Activated CD8-positive, alpha-beta T cell treated with anti-CD3 and anti-CD28 coated beads for 36 hours (primary cell): ENCODE measurements around the gene NFATC2IP. TPM values are rescaled to one million over a fixed set of nuclear protein-coding genes. Genes with fewer than 3 reads are reported as not detected.

Source experiments
- ATAC-seq: fragments of 200-7000 bp; cut with Tn5 transposase; one replicate; pipeline ENCODE4 v1.10.0; 2021; ENCODE audit warnings: mild to moderate bottlenecking, moderate library complexity
- CTCF ChIA-PET: fragments of 350-600 bp; sonication (Branson Sonifier 250); formaldehyde crosslinking; loops from one replicate; lab custom pipeline; 2021; ENCODE audit warnings: antibody characterized with exemption; lab: Charles Lee
- POLR2A ChIA-PET: fragments of 350-600 bp; sonication (Branson Sonifier 250); formaldehyde crosslinking; loops from one replicate; lab custom pipeline; 2021; ENCODE audit warnings: antibody characterized with exemption; lab: Charles Lee
- DNase-seq: peaks from one replicate; pipeline ENCODE4 v3.0.0-alpha.2; 2020
- H3K27ac Mint-ChIP-seq: one replicate; pipeline ENCODE4 v1.8.0; 2021; ENCODE audit warnings: mild to moderate bottlenecking, mixed read lengths
- H3K27me3 Mint-ChIP-seq: one replicate; pipeline ENCODE4 v1.8.0; 2021; ENCODE audit warnings: mixed read lengths
- H3K36me3 Mint-ChIP-seq: one replicate; pipeline ENCODE4 v1.8.0; 2021; ENCODE audit warnings: low read depth, mixed read lengths
- H3K4me1 Mint-ChIP-seq: one replicate; pipeline ENCODE4 v1.8.0; 2021; ENCODE audit warnings: low read depth, mixed read lengths
- H3K4me3 Mint-ChIP-seq: one replicate; pipeline ENCODE4 v1.8.0; 2021; ENCODE audit warnings: mild to moderate bottlenecking, moderate library complexity, mixed read lengths
- H3K9me3 Mint-ChIP-seq: one replicate; pipeline ENCODE4 v1.8.0; 2021; ENCODE audit warnings: mixed read lengths
- intact Hi-C: fragments of 100-400 bp; cut with micrococcal nuclease; formaldehyde crosslinking; loops from one replicate; pipeline ENCODE4 v1.10.0; 2022
- total RNA-seq, 2 experiments: library from RNA; stranded (reverse); gene quantifications; one replicate each; pipeline ENCODE4 v1.2.3, GENCODE V29; 2021
- TF ChIP-seq, protein P1 (sequence below): fragments of 200-600 bp; IDR thresholded peaks from one replicate; pipeline ENCODE4 v1.8.0; 2022; ENCODE audit warnings: antibody characterized with exemption, mild to moderate bottlenecking

NFATC2IP gene
- total RNA-seq, 2 experiments from 2014 or later = 63.8 to 71.8 TPM

DNA sequence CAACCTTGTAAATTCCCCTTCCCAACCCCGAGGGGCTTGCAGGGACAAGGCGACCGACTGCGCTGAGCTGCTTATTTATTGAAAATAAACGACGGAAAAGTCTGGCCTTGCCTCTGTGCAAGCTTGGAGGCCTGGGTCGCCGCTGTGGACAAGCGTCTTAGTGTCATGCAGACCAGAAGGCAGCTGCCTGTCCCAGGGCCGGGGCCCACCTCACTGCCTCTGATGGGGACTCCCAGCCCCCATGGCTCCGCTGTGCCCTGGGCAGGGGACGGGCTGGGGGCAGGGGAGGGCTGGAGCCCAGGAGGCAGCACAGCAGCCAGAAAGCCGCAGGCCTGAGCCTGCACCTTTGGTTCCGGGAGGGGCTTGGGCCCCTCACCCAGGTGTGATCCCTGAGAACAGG, 46.4 kb upstream of the NFATC2IP start:
- Mint-ChIP-seq H3K27me3 (no peaks in the 10 kb centered on the region), H3K9me3 (no peaks in the 10 kb centered on the region), H3K4me1 (peaks cover 4% of the 10 kb centered on the region), H3K36me3 (no peaks in the 10 kb centered on the region), H3K27ac (no peak overlapping the region), H3K4me3 (no peak overlapping the region)
- CTCF ChIA-PET = no interaction called here
- TF ChIP-seq, protein P1, sequence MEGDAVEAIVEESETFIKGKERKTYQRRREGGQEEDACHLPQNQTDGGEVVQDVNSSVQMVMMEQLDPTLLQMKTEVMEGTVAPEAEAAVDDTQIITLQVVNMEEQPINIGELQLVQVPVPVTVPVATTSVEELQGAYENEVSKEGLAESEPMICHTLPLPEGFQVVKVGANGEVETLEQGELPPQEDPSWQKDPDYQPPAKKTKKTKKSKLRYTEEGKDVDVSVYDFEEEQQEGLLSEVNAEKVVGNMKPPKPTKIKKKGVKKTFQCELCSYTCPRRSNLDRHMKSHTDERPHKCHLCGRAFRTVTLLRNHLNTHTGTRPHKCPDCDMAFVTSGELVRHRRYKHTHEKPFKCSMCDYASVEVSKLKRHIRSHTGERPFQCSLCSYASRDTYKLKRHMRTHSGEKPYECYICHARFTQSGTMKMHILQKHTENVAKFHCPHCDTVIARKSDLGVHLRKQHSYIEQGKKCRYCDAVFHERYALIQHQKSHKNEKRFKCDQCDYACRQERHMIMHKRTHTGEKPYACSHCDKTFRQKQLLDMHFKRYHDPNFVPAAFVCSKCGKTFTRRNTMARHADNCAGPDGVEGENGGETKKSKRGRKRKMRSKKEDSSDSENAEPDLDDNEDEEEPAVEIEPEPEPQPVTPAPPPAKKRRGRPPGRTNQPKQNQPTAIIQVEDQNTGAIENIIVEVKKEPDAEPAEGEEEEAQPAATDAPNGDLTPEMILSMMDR = no peak
- no peak for DNase-seq
- POLR2A ChIA-PET = no interaction called here
- no peak for ATAC-seq
- intact Hi-C loops = no loop called here

DNA sequence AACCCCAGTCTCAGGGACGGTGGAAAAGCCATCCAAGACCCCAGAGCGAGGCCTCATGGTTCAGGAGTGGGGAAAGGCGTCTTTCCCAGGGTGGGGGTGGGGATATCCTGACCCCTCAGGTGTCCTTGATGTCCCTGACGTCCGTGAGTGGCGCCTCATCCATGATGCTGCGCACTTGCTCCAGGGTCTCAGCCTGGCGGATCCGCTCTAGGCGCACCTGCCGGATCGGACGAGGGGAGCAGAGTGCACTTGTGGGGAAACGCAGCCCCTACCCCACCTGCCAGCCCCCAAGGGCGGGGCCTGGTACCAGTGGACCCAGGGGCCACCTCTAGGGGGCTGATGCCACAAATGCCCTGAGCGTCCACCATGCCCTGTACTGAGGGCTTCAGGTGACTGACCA, 45.9 kb upstream of the NFATC2IP start:
- DNase-seq = no peak

DNA sequence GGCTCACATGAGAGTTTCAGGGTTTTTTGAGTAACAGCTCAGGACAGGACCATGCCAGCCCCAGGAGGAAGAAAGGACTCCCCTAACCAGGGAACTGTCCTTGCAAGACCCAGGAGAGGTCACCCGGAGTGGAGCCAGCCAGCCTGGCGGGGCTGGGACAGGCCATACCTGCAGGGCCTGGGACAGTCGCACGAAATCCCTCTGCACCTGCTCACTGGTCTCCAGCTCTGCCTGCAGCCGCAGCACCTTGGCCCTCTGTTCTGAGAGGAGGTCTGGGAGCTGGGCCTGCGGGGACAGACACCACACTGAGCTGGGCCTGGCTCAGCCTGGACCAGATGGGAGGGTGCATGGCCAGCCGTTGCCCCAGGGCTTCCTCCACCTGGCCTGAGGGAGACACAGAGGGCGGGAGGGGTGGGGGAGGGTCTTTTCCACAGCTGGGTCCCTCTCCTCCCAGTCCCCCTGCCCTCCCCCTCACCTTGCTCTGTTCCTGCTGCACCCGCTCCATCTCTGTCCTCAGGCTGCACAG, 45.4 kb upstream of the NFATC2IP start:
- DNase-seq = no peak
- TF ChIP-seq, protein P1 = no peak
- ATAC-seq = no peak
- H3K27me3 Mint-ChIP-seq = no peaks in the 10 kb centered on the region
- H3K4me3 Mint-ChIP-seq = no peak overlapping the region
- peaks cover 4% of the 10 kb centered on the region for H3K36me3 Mint-ChIP-seq
- POLR2A ChIA-PET = interaction anchor here (1.7 kb wide), 1 partner anchor 11 kb away, joined by 5 read pairs; no protein-coding TSS in a partner anchor
- no peak overlapping the region for H3K27ac Mint-ChIP-seq
- H3K4me1 Mint-ChIP-seq = peaks cover 4% of the 10 kb centered on the region
- H3K9me3 Mint-ChIP-seq = no peaks in the 10 kb centered on the region
- CTCF ChIA-PET = no interaction called here
- intact Hi-C loops = no loop called here

More for the DNA sequence above, 45.9 kb upstream of the NFATC2IP start:
- no peaks in the 10 kb centered on the region for H3K9me3 Mint-ChIP-seq
- H3K4me1 Mint-ChIP-seq = peaks cover 4% of the 10 kb centered on the region
- H3K36me3 Mint-ChIP-seq = no peaks in the 10 kb centered on the region
- H3K27ac Mint-ChIP-seq = no peak overlapping the region
- no peak overlapping the region for H3K4me3 Mint-ChIP-seq
- intact Hi-C loops = no loop called here
- no peaks in the 10 kb centered on the region for H3K27me3 Mint-ChIP-seq
- ChIA-PET CTCF (no interaction called here), POLR2A (no interaction called here)
- no peak for ATAC-seq
- TF ChIP-seq, protein P1 = no peak

DNA sequence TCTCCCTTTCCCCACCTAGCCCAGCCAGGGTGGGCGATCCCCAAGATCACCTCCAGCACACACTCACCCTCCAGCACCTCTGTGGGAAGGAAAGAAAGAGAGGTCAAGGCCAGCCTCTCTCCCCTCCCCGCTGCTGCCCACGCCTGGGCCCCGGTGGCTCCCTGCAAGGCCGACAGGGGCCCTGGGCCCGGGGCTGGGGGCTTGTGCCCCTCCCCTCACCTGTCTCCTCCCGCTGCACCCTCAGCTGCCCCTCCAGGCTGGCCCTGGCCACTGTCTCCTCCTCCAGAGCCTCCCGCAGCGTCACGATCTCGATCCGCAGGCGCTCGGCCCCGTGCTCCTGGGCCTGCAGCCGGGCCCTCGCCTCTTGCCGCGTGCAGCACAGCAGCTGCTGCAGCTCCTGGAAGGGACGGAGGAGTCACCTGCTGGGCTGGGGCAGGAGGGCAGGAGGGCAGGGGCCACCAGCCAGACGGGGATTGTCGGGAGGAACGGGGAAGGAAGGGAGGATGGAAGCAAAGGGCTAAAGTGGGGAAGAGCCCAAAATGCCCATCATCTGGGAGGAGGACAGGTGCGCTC, 44.9 kb upstream of the NFATC2IP start:
- no peak for ATAC-seq
- ChIA-PET POLR2A (interaction anchor here (1.2 to 1.7 kb wide), 2 partner anchors 11 to 27 kb away, joined by 3 to 5 read pairs; no protein-coding TSS in a partner anchor), CTCF (no interaction called here)
- no peak for DNase-seq
- Mint-ChIP-seq H3K27ac (no peak overlapping the region), H3K9me3 (no peaks in the 10 kb centered on the region), H3K4me3 (no peak overlapping the region), H3K27me3 (no peaks in the 10 kb centered on the region), H3K36me3 (peaks cover 6% of the 10 kb centered on the region), H3K4me1 (peaks cover 4% of the 10 kb centered on the region)
- TF ChIP-seq, protein P1 = no peak
- intact Hi-C loops = no loop called here
